Body of pancreas (tissue), 4 donors: ENCODE measurements around the gene ECM1. TPM values are rescaled to one million over a fixed set of nuclear protein-coding genes. Genes with fewer than 3 reads are reported as not detected.

ENCODE experiments used
- ATAC-seq: fragments of 150-250 bp; one replicate; pipeline ENCODE4 v1.9.1; 2016
- DNase-seq, 4 donors: peaks; one replicate each; pipeline ENCODE4 v3.0.0-alpha.2; 2019
- H3K27ac ChIP-seq, 4 donors: fragments of 200-600 bp; sonication (generic); 1 replicate in 3 of 4; 2 replicates in 1 of 4; pipeline versions ENCODE4 v1.5.1 to v1.6.1; 2016 to 2019; ENCODE audit warnings: mild to moderate bottlenecking in 1 of 4, mixed read lengths in 1 of 4, moderate library complexity in 1 of 4
- H3K27me3 ChIP-seq, 2 donors: fragments of 200-600 bp; sonication (generic); one replicate each; pipeline ENCODE4 v1.6.0; 2016; ENCODE audit warnings: mild to moderate bottlenecking in 1 of 2
- H3K36me3 ChIP-seq, 2 donors: fragments of 200-600 bp; sonication (generic); replicated peaks in 1 of 2; 2 replicates each; pipeline ENCODE4 v1.5.1; 2016; ENCODE audit warnings: low read depth in 2 of 2; ENCODE audit not compliant: insufficient read depth in 1 of 2
- H3K4me1 ChIP-seq: fragments of 200-600 bp; sonication (generic); one replicate; pipeline ENCODE4 v1.6.0; 2016
- H3K4me3 ChIP-seq, 2 donors: fragments of 200-600 bp; sonication (generic); 1 replicate in 1 of 2; 2 replicates in 1 of 2; pipeline ENCODE4 v1.5.1; 2016 to 2019
- H3K9me3 ChIP-seq, 3 donors: fragments of 200-600 bp; sonication (generic); 1 replicate in 2 of 3; 2 replicates in 1 of 3; pipeline ENCODE4 v1.5.1; 2016
- CTCF ChIP-seq, 7 experiments: fragments of 450-650 bp in 4 of 7; fragments of 200-600 bp in 3 of 7; sonication (generic) in 3 of 7; IDR thresholded peaks; one replicate each; pipeline ENCODE4 v1.5.1; 2016 to 2019; ENCODE audit warnings: antibody characterized with exemption in 7 of 7
- POLR2A ChIP-seq, 3 donors: fragments of 450-650 bp; IDR thresholded peaks; one replicate each; pipeline ENCODE4 v1.6.1; 2016; ENCODE audit warnings: antibody characterized with exemption in 3 of 3, mild to moderate bottlenecking in 2 of 3
- WGBS, 2 donors: methylation state at CpG; one replicate each; pipeline ENCODE4 v1.1.5; 2017; 5-methylcytosine and 5-hydroxymethylcytosine counted together
- intact Hi-C: fragments of 100-400 bp; cut with DNase I; formaldehyde crosslinking; loops from one replicate; pipeline ENCODE4 v1.15.1; 2023
- total RNA-seq, 2 donors: library from RNA; depleted of rRNA; stranded (reverse); fragments of >200 nt; gene quantifications; one replicate each; pipeline ENCODE4 v1.1.0, GENCODE V29; 2016

The ECM1 gene
- total RNA-seq, 2 donors from 2014 or later, result 1.3 to 2.1 TPM

GRCh38 chr1:150477733-150478132 is 30.2 kb upstream of the ECM1 start:
- Histone ChIP-seq H3K4me3 (no peak overlapping the region), H3K27ac (no peak overlapping the region), H3K4me1 (peaks cover 8% of the 10 kb centered on the region), H3K36me3 (no peaks in the 10 kb centered on the region), H3K27me3 (no peaks in the 10 kb centered on the region), H3K9me3 (no peaks in the 10 kb centered on the region)
- TF ChIP-seq CTCF (IDR thresholded peaks at IDR 0.05), result no peak
- no peak for TF ChIP-seq POLR2A (IDR thresholded peaks at IDR 0.05)
- intact Hi-C loops, result no loop called here
- no peak for ATAC-seq
- WGBS, 2 donors, result 28 to 32% methylated on average over 4 of the region's 4 CpGs
- DNase-seq, result no peak

DNA sequence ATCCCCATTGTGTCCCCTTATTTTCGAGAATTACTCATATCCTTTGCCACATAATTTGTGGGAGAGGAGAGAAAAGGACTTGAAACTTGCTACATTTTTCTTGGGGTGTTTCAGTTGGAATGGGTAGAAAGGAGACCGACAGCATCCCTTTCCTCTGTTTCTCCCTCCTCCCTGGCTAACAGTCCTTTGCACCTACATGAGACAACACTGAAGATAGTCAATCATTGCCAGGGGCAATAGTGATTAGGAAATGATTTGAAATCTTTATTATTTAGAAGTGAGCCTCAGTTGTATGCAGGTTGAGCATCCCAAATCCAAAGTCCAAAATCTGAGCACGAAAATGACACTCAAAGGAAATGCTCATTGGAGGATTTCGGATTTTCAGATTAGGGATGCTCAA is 28.5 kb upstream of the ECM1 start:
- Histone ChIP-seq H3K36me3 (no peaks in the 10 kb centered on the region), H3K4me1 (no peaks in the 10 kb centered on the region), H3K27me3 (no peaks in the 10 kb centered on the region), H3K27ac (no peak overlapping the region), H3K9me3 (no peaks in the 10 kb centered on the region), H3K4me3 (no peak overlapping the region)
- 36 to 38% methylated on average over 4 of the region's 4 CpGs for WGBS, 2 donors
- TF ChIP-seq POLR2A (IDR thresholded peaks at IDR 0.05), result no peak
- TF ChIP-seq CTCF (IDR thresholded peaks at IDR 0.05), result no peak
- intact Hi-C loops, result no loop called here
- ATAC-seq (no peak), DNase-seq (no peak)

- DNase-seq (no peak), ATAC-seq (no peak)
- Histone ChIP-seq H3K27ac (no peak overlapping the region), H3K9me3 (no peaks in the 10 kb centered on the region), H3K36me3 (no peaks in the 10 kb centered on the region), H3K27me3 (no peaks in the 10 kb centered on the region), H3K4me1 (no peaks in the 10 kb centered on the region), H3K4me3 (no peak overlapping the region)
- TF ChIP-seq POLR2A (IDR thresholded peaks at IDR 0.05) (no peak), CTCF (IDR thresholded peaks at IDR 0.05) (no peak)
- 43 to 45% methylated on average over 2 of the region's 2 CpGs for WGBS, 2 donors
- intact Hi-C loops, result no loop called here
Measured at GRCh38 chr1:150479927-150480352, 28.0 kb upstream of the ECM1 start.

DNA sequence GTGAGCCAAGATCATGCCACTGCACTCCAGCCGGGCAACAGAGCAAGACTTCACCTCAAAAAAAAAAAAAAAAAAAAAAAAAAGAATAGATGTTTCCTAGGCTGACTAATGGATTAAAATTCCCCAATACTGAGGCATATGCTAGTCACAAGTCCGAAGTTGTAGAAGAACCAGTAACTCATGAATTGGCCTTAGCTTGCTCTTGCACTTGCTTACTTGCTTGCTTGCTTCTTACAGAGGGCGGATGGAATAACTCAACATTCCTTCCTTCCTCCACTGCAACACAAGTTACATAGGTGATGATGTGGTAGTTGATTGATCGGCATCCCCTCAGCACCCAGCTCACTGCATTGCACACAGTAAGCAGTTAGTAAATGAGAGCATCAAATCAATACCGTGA is 23.5 kb upstream of the ECM1 start:
- no peaks in the 10 kb centered on the region for H3K27me3 ChIP-seq
- DNase-seq (no peak), ATAC-seq (no peak)
- H3K9me3 ChIP-seq, result no peaks in the 10 kb centered on the region
- intact Hi-C loops, result no loop called here
- TF ChIP-seq CTCF (IDR thresholded peaks at IDR 0.05) (no peak), POLR2A (IDR thresholded peaks at IDR 0.05) (no peak)
- peaks cover 7% of the 10 kb centered on the region for H3K4me1 ChIP-seq
- WGBS, 2 donors, result 80 to 86% methylated on average over 5 of the region's 5 CpGs
- H3K36me3 ChIP-seq, result peaks cover 0 to under 1% of the 10 kb centered on the region in 2 donors
- H3K4me3 ChIP-seq, result no peak overlapping the region
- H3K27ac ChIP-seq, result no peak overlapping the region

DNA sequence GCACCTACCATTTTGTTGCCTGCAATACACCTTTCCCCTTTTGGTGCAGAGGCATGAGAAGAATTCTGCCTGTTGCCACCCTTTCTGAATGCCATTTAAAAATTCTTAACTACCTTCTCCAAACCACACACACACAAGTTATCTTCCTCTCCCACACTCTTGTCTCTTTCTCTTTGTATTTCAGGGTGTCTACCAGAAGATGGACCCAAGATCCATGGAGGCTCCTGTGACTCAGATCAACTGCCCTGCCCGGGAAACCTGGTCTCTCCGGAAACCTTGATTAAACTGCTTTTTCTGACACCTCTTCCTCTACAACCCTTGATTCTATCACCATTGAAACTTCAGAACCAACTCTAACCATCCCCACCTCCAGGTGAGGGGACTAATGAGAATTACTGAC is 23.0 kb upstream of the ECM1 start:
- H3K27me3 ChIP-seq, result no peaks in the 10 kb centered on the region
- DNase-seq, result peak in 1 of 4 donors; percentile 14
- ATAC-seq, result no peak
- intact Hi-C loops, result no loop called here
- H3K27ac ChIP-seq, result no peak overlapping the region
- H3K4me3 ChIP-seq, result no peak overlapping the region
- 12% methylated on average over 2 of the region's 2 CpGs for WGBS, 2 donors
- peaks cover 7% of the 10 kb centered on the region for H3K4me1 ChIP-seq
- TF ChIP-seq CTCF (IDR thresholded peaks at IDR 0.05) (peak in 3 of 7 experiments; percentile 9 to 24 (median 13)), POLR2A (IDR thresholded peaks at IDR 0.05) (no peak)
- peaks cover 0 to 3% of the 10 kb centered on the region in 2 donors for H3K36me3 ChIP-seq
- H3K9me3 ChIP-seq, result no peaks in the 10 kb centered on the region
